Endometrial microvascular endothelial cells (primary cell): ENCODE data around the gene ATP1B4. TPM values are rescaled to one million over a fixed set of nuclear protein-coding genes. Genes with fewer than 3 reads are reported as not detected.

Source experiments
- in situ Hi-C: cut with HindIII; loops from 2 replicates; pipeline ENCODE4 v1.10.0; 2017; ENCODE audit warnings: low sequenced_read_pairs, low pct_unique_long_range_greater_than_20kb; ENCODE audit errors: inconsistent ontology term
- total RNA-seq: library from RNA; depleted of rRNA; stranded (reverse); fragments of >200 nt; gene quantifications from one replicate; pipeline ENCODE4 v1.2.3, GENCODE V29; 2015; ENCODE audit errors: inconsistent ontology term

ATP1B4 gene
- total RNA-seq, 1 donor from 2014 or later: not detected

- in situ Hi-C loops: no loop called here
These were observed 5.7 kb downstream of the ATP1B4 start for GRCh38 chrX:120367402-120368109.

DNA sequence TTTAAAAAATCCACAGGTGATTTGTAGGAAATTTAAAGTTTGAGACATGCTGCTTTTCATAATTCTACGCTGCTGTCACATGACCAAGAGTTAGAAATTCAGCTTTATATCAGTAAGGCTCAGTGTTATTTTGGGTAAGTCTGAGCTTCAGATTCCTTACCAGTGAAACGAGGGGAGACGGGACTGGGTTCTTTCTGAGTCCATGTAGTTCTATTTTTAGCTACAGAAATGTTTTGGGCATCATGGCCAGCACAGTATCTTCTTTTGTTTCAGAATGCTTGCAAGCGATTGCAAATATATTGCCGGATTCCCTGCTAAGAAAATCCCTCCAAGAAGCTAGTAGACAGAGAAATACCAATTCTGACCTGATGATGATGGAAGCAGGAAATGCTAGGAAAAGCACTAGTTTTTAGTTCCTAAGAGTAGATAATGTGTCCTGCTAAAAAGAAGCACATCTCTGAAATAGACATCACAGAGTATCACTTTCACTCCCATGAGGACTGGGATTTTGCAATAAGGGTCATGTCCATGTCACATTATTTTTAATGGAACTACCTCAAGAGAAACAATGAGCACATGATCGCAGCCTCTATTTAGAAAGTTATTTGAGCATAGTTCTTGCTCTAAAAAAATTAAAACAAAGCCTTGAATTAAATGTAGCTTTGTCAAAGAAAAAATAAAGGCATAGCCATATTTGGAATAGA lies 10.9 kb downstream of the ATP1B4 start:
- in situ Hi-C loops: no loop called here

- in situ Hi-C loops: no loop called here
These were observed 15.3 kb downstream of the ATP1B4 start for GRCh38 chrX:120377179-120377578.

GRCh38 chrX:120377715-120378114 lies 15.8 kb downstream of the ATP1B4 start:
- in situ Hi-C loops: no loop called here

GRCh38 chrX:120378570-120378969 lies 16.7 kb downstream of the ATP1B4 start:
- in situ Hi-C loops: no loop called here

GRCh38 chrX:120379937-120380681 lies 18.2 kb downstream of the ATP1B4 start:
- in situ Hi-C loops: no loop called here

DNA sequence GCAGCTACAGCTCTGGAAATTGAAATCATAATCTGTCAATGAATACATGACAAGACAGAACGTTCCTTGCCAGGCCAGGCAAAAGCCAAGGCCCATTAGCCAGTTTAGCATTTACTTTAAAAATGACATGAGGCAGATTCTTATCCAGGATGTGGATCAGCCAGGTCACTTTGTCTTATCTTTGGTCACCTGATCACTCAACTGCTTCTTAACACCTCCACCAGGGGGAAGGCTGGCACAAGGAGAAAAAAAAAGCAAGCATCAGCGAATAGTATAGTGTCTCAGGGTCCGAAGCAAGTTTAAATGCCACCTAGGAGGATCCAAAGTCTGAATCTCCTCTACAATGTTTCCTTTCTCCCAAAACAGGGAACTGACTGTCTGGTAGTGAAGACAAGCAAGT lies 18.8 kb downstream of the ATP1B4 start:
- in situ Hi-C loops: no loop called here

GRCh38 chrX:120401301-120401700 lies 39.4 kb downstream of the ATP1B4 start:
- in situ Hi-C loops: no loop called here

DNA sequence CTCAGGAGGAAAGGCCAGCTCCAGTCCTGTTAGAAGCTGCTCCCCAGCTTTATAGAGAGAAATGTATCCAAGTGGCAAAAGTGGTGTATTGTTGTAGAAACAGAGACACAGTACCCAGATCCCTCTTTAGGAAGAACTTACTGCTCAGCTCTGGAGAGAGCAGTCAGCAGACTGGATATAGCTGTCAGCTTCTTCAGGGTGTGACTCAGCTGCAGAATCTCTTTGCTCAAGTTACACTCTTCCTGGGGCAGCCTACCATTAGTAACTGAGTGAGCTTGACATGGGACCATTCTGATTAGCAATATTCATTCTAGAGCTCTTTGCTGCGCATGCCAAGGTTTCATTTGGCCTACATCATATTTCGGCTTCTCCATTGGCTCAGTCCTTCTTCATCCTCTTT lies 40.5 kb downstream of the ATP1B4 start:
- in situ Hi-C loops: no loop called here

DNA sequence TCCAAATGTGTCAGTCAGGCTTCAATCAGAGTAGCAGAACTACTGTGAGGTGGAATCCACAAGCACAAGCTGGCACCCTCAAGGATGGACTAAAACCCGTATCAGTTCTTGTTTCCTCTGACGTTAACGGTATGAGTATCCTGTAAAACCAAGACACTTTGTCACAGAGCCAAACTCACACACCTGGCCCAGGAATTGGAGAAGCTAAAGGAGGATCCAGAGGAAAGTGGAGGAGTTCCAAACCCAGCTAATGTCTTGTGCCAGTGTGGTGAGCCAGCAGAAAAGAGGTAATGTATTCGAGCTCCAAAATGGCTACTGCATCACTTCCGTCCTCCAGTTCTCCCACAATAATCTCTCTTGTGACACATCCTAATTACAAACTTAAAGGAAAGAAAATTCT lies 44.7 kb downstream of the ATP1B4 start:
- in situ Hi-C loops: no loop called here

DNA sequence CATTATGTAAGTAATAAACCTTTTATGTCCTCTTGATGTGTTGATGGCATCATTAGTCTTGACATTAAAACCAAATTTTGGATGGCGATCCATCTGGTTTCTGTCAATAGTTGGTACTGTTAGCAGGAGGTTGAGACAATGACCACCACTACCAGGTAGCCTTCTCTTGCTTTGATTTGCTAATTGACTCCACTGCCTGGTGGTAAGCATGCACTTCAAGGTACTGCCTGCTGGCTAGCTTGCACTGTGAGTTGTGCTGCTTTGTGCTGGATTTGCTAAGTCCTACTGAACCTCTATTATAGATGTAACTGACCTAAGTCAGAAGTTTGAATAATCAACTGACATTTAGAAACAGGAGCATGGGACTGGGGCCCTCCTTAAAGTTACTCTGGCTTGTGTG lies 46.3 kb downstream of the ATP1B4 start:
- in situ Hi-C loops: no loop called here

DNA sequence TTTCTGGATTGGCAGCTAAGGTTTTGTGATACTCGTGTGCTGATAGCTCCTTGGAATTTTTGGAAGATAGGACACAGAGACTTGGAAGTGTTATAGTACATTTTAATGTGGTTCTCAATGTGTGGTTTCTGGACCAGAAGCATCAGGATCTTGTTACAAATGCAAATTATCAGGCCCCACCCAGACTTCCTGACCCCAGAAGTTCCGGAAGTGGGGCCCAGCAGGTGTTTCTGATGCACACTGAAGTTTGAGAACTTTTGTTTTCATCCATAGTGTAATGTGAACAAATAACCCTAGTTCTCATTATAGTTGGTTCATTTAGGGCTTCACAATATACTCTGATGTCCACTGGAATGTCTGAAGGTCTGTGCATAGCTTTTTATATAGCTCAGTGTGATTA lies 57.6 kb downstream of the ATP1B4 start:
- in situ Hi-C loops: no loop called here

GRCh38 chrX:120426599-120426998 lies 64.7 kb downstream of the ATP1B4 start:
- in situ Hi-C loops: no loop called here

- in situ Hi-C loops: no loop called here
These were observed 66.4 kb downstream of the ATP1B4 start for GRCh38 chrX:120428309-120428708.

DNA sequence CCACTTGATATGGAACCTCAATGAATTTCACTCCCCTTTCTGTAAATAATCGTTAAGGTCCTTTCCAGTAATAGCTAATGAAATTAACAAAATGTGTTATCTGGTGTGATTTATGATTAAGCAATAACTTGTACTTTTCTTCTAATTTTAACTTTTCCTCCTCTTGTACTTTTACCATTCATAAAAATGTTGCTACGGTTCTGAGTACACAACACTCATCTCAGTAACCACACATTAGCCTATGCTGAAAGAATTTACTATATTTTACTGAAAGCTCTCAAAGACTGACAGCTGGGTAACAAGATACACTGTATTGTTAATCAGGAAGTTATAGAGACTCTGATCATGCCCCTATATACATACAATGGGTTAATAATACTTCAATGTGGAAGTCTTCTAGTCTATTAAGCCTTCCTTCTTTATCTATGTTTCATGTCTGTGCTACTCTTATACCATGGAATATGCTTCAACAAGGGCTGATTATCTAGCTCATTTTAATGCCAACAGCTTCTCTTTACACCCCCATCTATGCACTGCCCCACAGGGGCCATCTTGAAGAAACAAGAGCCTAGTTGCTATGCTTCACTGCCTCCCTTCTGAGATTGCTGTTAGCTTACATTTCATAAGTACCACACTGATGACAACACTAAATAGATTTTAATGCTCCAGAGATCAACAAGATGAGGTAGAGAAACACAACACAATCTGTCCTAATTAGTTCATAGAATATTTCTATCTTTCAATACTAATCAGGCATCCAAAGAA lies 68.1 kb downstream of the ATP1B4 start:
- in situ Hi-C loops: no loop called here

Other genes with a start within 250 kb of the ATP1B4 start
- not detected for gene RHOXF1, start 246.2 kb upstream of the ATP1B4 start, total RNA-seq
- gene RHOXF2, start 203.5 kb upstream of the ATP1B4 start, total RNA-seq: not detected
- 20.6 TPM for gene ZBTB33, start 111.3 kb upstream of the ATP1B4 start, total RNA-seq
- not detected for gene TMEM255A, start 50.6 kb upstream of the ATP1B4 start, total RNA-seq
- 170 TPM for gene LAMP2, start 107.2 kb downstream of the ATP1B4 start, total RNA-seq
- 134 TPM for gene CUL4B, start 198.9 kb downstream of the ATP1B4 start, total RNA-seq
- gene MCTS1, start 242.0 kb downstream of the ATP1B4 start, total RNA-seq: 46.5 TPM